K562 (cell line): ENCODE results near the gene TFAP2A. TPM values are rescaled to one million over a fixed set of nuclear protein-coding genes. Genes with fewer than 3 reads are reported as not detected.
A peak's percentile ranks its signal among the peaks of the same experiment; 100 is the strongest.

ENCODE experiments used
- ARNT ChIP-seq, 2 experiments: fragments of 450-650 bp; IDR thresholded peaks; 2 replicates each; pipeline ENCODE4 v1.6.1; 2016; ENCODE audit warnings: mild to moderate bottlenecking in 1 of 2
- ATF1 ChIP-seq, 2 experiments: fragments of 450-650 bp in 1 of 2; IDR thresholded peaks; 2 replicates each; pipeline ENCODE4 v1.6.1; 2016; ENCODE audit warnings: missing compliant biosample characterization in 1 of 2, missing genetic modification characterization in 1 of 2
- ATF7 ChIP-seq: fragments of 450-650 bp; IDR thresholded peaks from 2 replicates; pipeline ENCODE4 v1.7.1; 2014; ENCODE audit warnings: mild to moderate bottlenecking, moderate library complexity
- C11orf30 ChIP-seq: fragments of 450-650 bp; IDR thresholded peaks from 2 replicates; pipeline ENCODE4 v1.6.1; 2016; ENCODE audit warnings: low read depth, mild to moderate bottlenecking
- CHD1 ChIP-seq: fragments of 200-600 bp; sonication (generic); IDR thresholded peaks from one replicate; pipeline ENCODE4 v1.6.1; 2012; ENCODE audit warnings: mild to moderate bottlenecking, moderate library complexity, low read length, inconsistent platforms
- E2F3 ChIP-seq: fragments of 250-450 bp; sonication (Bioruptor Pico); IDR thresholded peaks from 2 replicates; pipeline ENCODE4 v1.4.0; 2020; ENCODE audit warnings: mild to moderate bottlenecking
- MCM7 ChIP-seq, 2 experiments: fragments of 450-650 bp; IDR thresholded peaks; 2 replicates each; pipeline ENCODE4 v1.6.1; 2016 to 2018
- NCOA6 ChIP-seq: fragments of 450-650 bp; IDR thresholded peaks from 2 replicates; pipeline ENCODE4 v1.6.1; 2017; ENCODE audit warnings: mild to moderate bottlenecking
- NFIX ChIP-seq: fragments of 250-450 bp; sonication (Bioruptor Pico); IDR thresholded peaks from 2 replicates; pipeline ENCODE4 v1.4.0; 2020; ENCODE audit warnings: low read depth, mild to moderate bottlenecking, moderate library complexity
- NONO ChIP-seq, 2 experiments: fragments of 200-400 bp in 1 of 2; fragments of 450-650 bp in 1 of 2; formaldehyde crosslinking in 1 of 2; IDR thresholded peaks; 2 replicates each; pipeline ENCODE4 v1.6.1; 2017; ENCODE audit warnings: low read depth in 2 of 2, mild to moderate bottlenecking in 2 of 2, moderate library complexity in 2 of 2, low read length in 1 of 2
- NR3C1 ChIP-seq: sonication (generic); formaldehyde crosslinking; IDR thresholded peaks from 2 replicates; pipeline ENCODE4 v1.8.1; 2022; ENCODE audit warnings: missing genetic modification reagents
- SETDB1 ChIP-seq: IDR thresholded peaks from one replicate; pipeline ENCODE4 v1.6.1; 2012; ENCODE audit warnings: low read length, control low read depth, inconsistent platforms
- SPI1 ChIP-seq: IDR thresholded peaks from 2 replicates; pipeline ENCODE4 v1.6.1; 2011; ENCODE audit warnings: low read depth, low read length, control low read depth, borderline replicate concordance
- ZNF12 ChIP-seq: sonication (generic); formaldehyde crosslinking; IDR thresholded peaks from 2 replicates; pipeline ENCODE4 v1.4.0; 2020; ENCODE audit warnings: mild to moderate bottlenecking, missing genetic modification reagents
- ZNF253 ChIP-seq: fragments of 250-450 bp; sonication (Bioruptor Pico); conservative IDR thresholded peaks from 2 replicates; pipeline ENCODE4 v1.6.1; 2021; ENCODE audit warnings: mild to moderate bottlenecking
- ZNF41 ChIP-seq: fragments of 250-450 bp; sonication (Bioruptor Pico); conservative IDR thresholded peaks from 2 replicates; pipeline ENCODE4 v1.4.0; 2020; ENCODE audit warnings: mild to moderate bottlenecking
- ZNF695 ChIP-seq: fragments of 450-650 bp; formaldehyde crosslinking; IDR thresholded peaks from 2 replicates; pipeline ENCODE4 v1.4.0; 2020; ENCODE audit warnings: mild to moderate bottlenecking, moderate library complexity
- ZNF785 ChIP-seq: fragments of 250-450 bp; sonication (Bioruptor Pico); IDR thresholded peaks from 2 replicates; pipeline ENCODE4 v1.4.0; 2020; ENCODE audit warnings: mild to moderate bottlenecking
- ZNF79 ChIP-seq: fragments of 250-450 bp; sonication (Bioruptor Pico); IDR thresholded peaks from 2 replicates; pipeline ENCODE4 v1.4.0; 2020; ENCODE audit warnings: low read depth, mild to moderate bottlenecking, moderate library complexity
- ZSCAN32 ChIP-seq: fragments of 450-650 bp; formaldehyde crosslinking; IDR thresholded peaks from 2 replicates; pipeline ENCODE4 v1.4.0; 2020; ENCODE audit warnings: mild to moderate bottlenecking, moderate library complexity
- polyA plus RNA-seq, 8 experiments: library from polyadenylated mRNA; depleted of rRNA in 4 of 8; stranded (reverse) in 5 of 8; unstranded in 3 of 8; fragments of >200 nt; fragmentation: Nextera tagmentation in 2 of 8; fragmentation: Illumina TruSeq in 1 of 8; extraction: Ambion mirVana in 2 of 8; extraction: Trizol in 1 of 8; gene quantifications; 2 replicates each; pipeline versions ENCODE4 v1.2.1 to v1.2.3, GENCODE V29; 2011 to 2014; ENCODE audit warnings: inconsistent platforms in 1 of 8, missing spikeins in 1 of 8
- total RNA-seq, 7 experiments: library from RNA; depleted of rRNA in 6 of 7; stranded (reverse); fragments of >200 nt in 6 of 7; fragmentation: Illumina TruSeq in 2 of 7; extraction: Trizol in 2 of 7; gene quantifications; 2 replicates each; pipeline versions ENCODE4 v1.2.1 to v1.2.3, GENCODE V29; 2011 to 2021; ENCODE audit warnings: low replicate concordance in 1 of 7
- TF ChIP-seq, protein P1 (sequence below): fragments of 450-650 bp; IDR thresholded peaks from 2 replicates; pipeline ENCODE4 v1.6.1; 2018; ENCODE audit warnings: mild to moderate bottlenecking, low read depth; ENCODE audit not compliant: partially characterized antibody
- TF ChIP-seq, protein P2 (sequence below): fragments of 450-650 bp; formaldehyde crosslinking; IDR thresholded peaks from 2 replicates; pipeline ENCODE4 v1.4.0; 2022; ENCODE audit warnings: missing genetic modification characterization
- TF ChIP-seq, protein P3 (sequence below): fragments of 450-650 bp; conservative IDR thresholded peaks from 2 replicates; pipeline ENCODE4 v1.6.1; 2016; ENCODE audit warnings: missing genetic modification characterization, low read depth, mild to moderate bottlenecking, missing compliant biosample characterization, moderate library complexity
- TF ChIP-seq, protein P4 (sequence below): sonication (generic); formaldehyde crosslinking; IDR thresholded peaks from 2 replicates; pipeline ENCODE4 v1.8.1; 2023; ENCODE audit warnings: mild to moderate bottlenecking, missing genetic modification reagents

TFAP2A gene
- total and polyA plus RNA-seq, 9 of the 15 experiments (the other 6 are each of a cell fraction or from before 2014, with no cell fraction given): 0.14 to 0.53 (median 0.19) TPM; not detected in 1

DNA sequence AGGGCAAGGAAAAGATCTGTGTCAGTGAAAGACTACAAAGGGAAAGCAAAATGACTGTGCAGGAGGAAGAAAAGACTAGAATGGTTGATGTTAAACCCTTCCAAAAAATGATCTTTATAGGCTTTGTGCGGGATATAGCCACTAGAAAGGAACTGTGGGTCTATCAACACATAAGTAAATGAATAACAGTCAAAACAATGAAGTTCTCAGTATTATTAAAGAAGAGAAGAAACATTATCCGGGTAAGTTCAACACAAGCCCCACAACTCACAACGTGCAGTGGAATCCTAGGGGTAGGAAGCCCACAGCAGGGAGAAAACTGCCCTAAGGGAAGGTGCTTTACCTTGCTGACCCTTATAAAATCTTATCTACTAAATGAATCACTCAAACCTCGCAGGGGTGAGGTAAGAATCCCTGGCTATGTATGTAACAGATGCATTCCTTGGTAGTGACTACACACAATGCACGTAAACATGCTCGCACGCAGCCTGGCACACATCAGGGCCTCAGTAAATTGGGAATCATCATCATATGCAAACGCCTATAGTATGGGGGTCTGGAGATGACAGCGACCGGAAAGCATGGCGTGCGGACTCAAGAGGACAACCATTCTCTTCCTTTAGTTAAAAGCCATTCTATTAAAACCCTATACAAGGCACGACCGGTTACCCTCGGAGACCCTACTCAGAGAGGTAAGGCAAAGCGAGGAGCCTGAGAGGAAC is 11.3 kb downstream of the TFAP2A start (continued):
- TF ChIP-seq, protein P1, sequence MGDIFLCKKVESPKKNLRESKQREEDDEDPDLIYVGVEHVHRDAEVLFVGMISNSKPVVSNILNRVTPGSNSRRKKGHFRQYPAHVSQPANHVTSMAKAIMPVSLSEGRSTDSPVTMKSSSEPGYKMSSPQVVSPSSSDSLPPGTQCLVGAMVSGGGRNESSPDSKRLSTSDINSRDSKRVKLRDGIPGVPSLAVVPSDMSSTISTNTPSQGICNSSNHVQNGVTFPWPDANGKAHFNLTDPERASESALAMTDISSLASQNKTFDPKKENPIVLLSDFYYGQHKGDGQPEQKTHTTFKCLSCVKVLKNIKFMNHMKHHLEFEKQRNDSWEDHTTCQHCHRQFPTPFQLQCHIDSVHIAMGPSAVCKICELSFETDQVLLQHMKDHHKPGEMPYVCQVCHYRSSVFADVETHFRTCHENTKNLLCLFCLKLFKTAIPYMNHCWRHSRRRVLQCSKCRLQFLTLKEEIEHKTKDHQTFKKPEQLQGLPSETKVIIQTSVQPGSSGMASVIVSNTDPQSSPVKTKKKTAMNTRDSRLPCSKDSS: no peak
- TF ChIP-seq E2F3 (CRISPR knock-in tag) (no peak), ZNF79 (CRISPR knock-in tag) (no peak), NCOA6 (0 out of 2 replicates have a peak, but pooled peaks have one; percentile 39), ARNT (IDR thresholded peaks at IDR 0.05) (no peak), ZNF12 (CRISPR knock-in tag) (0 out of 2 replicates have a peak, but pooled peaks have one; percentile 47), ZSCAN32 (CRISPR knock-in tag) (peak; percentile 57), ATF7 (no peak; the same call in 1 of the 2 replicates), ZNF785 (CRISPR knock-in tag) (no peak), ZNF253 (CRISPR knock-in tag) (no peak), NR3C1 (CRISPR knock-in tag) (no peak), NONO (IDR thresholded peaks at IDR 0.05; ENCODE audit: low read depth in 2 of 2, low read length in 1 of 2) (no peak), ATF1 (CRISPR knock-in tag; IDR thresholded peaks at IDR 0.05) (no peak), ATF1 (tag; IDR thresholded peaks at IDR 0.05) (no peak), ZNF41 (CRISPR knock-in tag) (no peak), C11orf30 (no peak; the same call in 1 of the 2 replicates), MCM7 (IDR thresholded peaks at IDR 0.05) (no peak), SPI1 (no peak), SETDB1 (no peak), CHD1 (no peak), NFIX (no peak), ZNF695 (0 out of 2 replicates have a peak, but pooled peaks have one; percentile 45)
- TF ChIP-seq, protein P2, sequence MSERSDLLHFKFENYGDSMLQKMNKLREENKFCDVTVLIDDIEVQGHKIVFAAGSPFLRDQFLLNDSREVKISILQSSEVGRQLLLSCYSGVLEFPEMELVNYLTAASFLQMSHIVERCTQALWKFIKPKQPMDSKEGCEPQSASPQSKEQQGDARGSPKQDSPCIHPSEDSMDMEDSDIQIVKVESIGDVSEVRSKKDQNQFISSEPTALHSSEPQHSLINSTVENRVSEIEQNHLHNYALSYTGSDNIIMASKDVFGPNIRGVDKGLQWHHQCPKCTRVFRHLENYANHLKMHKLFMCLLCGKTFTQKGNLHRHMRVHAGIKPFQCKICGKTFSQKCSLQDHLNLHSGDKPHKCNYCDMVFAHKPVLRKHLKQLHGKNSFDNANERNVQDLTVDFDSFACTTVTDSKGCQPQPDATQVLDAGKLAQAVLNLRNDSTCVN (CRISPR knock-in tag): 0 out of 2 replicates have a peak, but pooled peaks have one; percentile 37
- TF ChIP-seq, protein P3, sequence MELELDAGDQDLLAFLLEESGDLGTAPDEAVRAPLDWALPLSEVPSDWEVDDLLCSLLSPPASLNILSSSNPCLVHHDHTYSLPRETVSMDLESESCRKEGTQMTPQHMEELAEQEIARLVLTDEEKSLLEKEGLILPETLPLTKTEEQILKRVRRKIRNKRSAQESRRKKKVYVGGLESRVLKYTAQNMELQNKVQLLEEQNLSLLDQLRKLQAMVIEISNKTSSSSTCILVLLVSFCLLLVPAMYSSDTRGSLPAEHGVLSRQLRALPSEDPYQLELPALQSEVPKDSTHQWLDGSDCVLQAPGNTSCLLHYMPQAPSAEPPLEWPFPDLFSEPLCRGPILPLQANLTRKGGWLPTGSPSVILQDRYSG (tag): peak; percentile 47; the same call in 1 of the 2 replicates
- TF ChIP-seq, protein P4, sequence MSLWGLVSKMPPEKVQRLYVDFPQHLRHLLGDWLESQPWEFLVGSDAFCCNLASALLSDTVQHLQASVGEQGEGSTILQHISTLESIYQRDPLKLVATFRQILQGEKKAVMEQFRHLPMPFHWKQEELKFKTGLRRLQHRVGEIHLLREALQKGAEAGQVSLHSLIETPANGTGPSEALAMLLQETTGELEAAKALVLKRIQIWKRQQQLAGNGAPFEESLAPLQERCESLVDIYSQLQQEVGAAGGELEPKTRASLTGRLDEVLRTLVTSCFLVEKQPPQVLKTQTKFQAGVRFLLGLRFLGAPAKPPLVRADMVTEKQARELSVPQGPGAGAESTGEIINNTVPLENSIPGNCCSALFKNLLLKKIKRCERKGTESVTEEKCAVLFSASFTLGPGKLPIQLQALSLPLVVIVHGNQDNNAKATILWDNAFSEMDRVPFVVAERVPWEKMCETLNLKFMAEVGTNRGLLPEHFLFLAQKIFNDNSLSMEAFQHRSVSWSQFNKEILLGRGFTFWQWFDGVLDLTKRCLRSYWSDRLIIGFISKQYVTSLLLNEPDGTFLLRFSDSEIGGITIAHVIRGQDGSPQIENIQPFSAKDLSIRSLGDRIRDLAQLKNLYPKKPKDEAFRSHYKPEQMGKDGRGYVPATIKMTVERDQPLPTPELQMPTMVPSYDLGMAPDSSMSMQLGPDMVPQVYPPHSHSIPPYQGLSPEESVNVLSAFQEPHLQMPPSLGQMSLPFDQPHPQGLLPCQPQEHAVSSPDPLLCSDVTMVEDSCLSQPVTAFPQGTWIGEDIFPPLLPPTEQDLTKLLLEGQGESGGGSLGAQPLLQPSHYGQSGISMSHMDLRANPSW (CRISPR knock-in tag): no peak; the same call in 1 of the 2 replicates
